Measurements from ENCODE around the gene CLEC16A.

CLEC16A gene

DNA sequence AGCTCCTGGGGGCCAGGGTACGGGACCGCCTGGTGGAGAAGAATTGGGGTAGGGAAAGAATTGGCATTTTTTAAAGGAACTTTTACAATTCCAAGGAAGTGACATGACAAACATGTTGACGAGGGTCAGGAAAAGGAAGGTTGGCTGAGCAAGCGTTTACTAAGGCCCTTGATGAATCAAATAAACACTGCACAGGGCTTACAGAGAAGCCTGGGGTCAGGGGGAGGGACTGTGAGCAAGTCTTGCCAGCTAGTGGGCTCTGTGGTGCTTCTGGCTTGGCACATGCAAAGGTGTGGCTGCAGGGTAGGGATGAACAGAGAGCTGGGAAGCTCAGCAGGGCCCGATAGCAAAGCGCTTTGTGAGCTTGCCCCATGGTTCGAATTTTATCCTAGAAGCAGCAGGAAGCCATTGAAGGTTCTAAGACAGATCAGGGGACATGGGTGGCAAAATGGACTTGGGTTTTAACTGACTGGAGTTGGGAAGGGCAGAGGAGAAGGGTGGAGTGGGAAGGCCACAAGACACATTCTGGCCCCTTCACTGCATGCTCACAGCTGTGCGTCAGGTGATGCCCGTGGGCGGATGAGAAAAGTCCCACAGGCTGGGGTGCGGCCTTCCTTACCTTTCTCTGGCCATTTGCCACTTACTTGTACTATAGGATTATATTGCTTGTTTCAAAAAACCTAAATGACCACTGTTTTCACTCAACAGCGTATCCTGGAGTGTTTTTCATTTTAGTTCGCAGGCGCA lies 193.8 kb downstream of the CLEC16A start:
- TF ChIP-seq, protein P1, sequence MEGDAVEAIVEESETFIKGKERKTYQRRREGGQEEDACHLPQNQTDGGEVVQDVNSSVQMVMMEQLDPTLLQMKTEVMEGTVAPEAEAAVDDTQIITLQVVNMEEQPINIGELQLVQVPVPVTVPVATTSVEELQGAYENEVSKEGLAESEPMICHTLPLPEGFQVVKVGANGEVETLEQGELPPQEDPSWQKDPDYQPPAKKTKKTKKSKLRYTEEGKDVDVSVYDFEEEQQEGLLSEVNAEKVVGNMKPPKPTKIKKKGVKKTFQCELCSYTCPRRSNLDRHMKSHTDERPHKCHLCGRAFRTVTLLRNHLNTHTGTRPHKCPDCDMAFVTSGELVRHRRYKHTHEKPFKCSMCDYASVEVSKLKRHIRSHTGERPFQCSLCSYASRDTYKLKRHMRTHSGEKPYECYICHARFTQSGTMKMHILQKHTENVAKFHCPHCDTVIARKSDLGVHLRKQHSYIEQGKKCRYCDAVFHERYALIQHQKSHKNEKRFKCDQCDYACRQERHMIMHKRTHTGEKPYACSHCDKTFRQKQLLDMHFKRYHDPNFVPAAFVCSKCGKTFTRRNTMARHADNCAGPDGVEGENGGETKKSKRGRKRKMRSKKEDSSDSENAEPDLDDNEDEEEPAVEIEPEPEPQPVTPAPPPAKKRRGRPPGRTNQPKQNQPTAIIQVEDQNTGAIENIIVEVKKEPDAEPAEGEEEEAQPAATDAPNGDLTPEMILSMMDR (IDR thresholded peaks at IDR 0.05; ENCODE audit: insufficient read depth, missing control alignments), result no peak
- DNase-seq (ENCODE audit: insufficient read length, low spot score) (no peak), FAIRE-seq (no peak)

DNA sequence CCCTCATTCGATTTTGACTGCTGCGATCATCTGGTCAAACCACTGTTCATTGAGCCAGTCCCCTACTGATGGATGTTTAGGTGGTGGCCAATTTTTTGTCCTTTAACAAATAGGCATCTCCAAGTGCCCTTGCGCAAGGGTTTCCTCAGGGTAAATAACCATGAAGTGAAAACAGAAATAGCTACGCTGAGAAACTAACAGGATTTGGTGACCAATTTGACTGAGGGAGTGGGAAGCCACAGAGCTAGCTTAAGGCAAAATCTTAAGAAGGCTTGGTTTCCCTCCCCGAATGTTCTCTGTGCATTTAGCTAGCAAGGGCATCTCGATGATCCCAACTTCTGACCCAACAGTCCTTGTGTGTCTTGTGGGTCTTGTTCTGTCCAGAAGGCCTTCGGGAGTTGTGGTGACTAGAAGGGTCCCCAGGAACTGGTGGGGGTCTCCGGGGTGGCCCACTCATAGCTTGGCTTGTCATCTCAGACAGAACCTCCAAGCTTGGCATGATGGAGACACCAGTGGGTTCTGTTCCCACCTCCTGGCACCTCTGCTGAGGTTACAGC lies 194.5 kb downstream of the CLEC16A start:
- TF ChIP-seq, protein P1 (IDR thresholded peaks at IDR 0.05; ENCODE audit: insufficient read depth, missing control alignments), result no peak
- DNase-seq (ENCODE audit: insufficient read length, low spot score) (no peak), FAIRE-seq (no peak)

DNA sequence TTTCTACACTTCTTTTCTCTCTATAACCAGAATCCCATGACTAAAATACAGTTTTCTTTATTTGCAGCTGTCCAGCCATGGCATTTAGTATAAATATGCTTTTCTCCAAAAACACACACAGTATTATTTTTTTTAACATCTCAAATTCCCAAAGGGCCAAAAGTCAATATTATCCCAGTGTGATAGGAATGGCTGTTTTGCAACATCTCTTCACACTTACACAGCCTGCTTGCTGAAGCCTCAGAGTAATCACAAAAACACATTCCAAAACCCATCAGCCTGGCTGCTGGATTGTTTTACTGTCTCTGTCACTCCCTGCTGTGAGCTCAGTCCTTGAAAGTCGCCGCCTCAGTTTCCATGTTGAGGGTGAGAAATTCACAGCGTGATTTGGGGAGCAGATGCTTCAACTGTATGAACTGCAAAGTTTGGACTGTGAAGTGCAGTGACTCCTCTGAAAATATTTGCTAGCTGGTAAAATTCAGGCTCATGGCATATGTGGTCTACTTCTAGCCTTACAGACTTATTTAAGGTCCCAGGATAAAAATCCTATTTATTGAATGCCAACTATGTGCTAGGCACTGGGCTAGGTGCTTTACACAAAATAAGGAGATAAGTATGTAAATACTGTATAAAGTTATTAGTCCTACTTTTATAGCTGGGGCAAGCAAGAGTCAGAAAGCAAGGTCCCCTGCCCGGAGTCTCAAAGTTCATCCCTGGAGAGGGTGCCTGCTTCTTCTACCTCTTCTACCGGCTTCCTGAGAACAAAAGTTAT lies 195.1 kb downstream of the CLEC16A start:
- FAIRE-seq, result no peak
- TF ChIP-seq, protein P1 (IDR thresholded peaks at IDR 0.05; ENCODE audit: insufficient read depth, missing control alignments), result no peak
- no peak for DNase-seq (ENCODE audit: insufficient read length, low spot score)

DNA sequence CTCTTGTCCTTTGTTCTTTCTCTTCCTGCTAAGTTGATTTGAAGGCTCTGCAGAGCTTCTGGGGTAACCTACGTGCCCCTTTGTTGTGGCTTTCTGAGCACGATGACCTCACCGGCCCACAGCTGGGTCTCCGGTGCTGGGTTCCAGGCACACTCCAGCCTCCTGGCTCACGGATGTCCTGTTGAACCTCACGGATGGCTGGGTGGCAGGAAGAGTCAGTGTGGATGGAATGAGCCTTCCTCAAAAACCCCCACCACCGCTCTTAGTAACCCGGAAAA lies 195.7 kb downstream of the CLEC16A start:
- FAIRE-seq, result no peak
- no peak for DNase-seq (ENCODE audit: insufficient read length, low spot score)
- TF ChIP-seq, protein P1 (IDR thresholded peaks at IDR 0.05; ENCODE audit: insufficient read depth, missing control alignments), result no peak

DNA sequence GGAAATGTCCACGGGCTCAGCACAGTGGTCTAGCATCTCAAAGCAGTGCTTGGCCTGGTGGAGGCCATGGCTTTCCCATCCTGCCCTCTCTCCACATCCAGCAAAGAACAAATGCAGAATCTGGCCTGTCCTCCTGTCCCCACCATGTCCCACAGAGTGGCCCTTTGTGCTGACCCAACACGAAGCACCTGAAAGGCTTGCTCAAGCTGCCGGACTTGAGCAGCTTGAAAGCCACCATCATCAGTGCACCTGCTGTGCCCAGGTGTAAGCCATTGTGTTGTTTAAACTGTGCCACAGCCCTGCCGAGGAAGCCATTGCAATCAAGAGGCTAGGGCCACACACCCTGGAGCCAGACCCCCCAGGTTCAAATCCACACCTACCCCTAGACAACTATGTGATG lies 196.1 kb downstream of the CLEC16A start:
- DNase-seq (ENCODE audit: insufficient read length, low spot score) (no peak), FAIRE-seq (no peak)
- TF ChIP-seq, protein P1 (IDR thresholded peaks at IDR 0.05; ENCODE audit: insufficient read depth, missing control alignments), result no peak

DNA sequence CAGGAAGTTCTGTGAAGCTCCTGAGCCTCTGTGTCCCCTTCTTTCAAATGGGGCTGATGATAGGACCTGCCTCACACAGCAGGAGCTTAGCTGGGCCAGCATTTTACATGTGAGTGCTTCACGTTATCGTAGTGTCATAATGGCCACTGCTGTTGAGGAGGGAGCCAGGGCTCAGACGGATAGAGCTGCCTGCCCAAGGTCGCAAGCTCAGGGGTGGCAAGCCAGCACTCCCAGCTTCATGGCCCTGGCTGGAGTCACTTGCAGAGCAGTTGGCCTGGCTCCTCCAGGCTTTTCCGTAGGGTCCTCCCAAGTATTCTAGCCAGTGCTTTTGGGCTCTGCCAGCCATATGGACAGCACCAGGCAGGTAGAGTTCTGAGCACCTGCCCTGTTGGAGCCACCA lies 196.5 kb downstream of the CLEC16A start:
- FAIRE-seq (no peak), DNase-seq (ENCODE audit: insufficient read length, low spot score) (no peak)
- TF ChIP-seq, protein P1 (IDR thresholded peaks at IDR 0.05; ENCODE audit: insufficient read depth, missing control alignments), result no peak

All from D721Med (cell line).